Prostate gland (tissue), 2 donors: ENCODE results near the gene CLDN7.

Experiments
- CTCF ChIP-seq, 4 experiments: fragments of 200-600 bp in 2 of 4; fragments of 450-650 bp in 2 of 4; sonication (generic) in 2 of 4; IDR thresholded peaks; 1 replicate in 3 of 4; 2 replicates in 1 of 4; pipeline ENCODE4 v1.5.1; 2016 to 2019; ENCODE audit warnings: antibody characterized with exemption in 4 of 4, mild to moderate bottlenecking in 2 of 4, moderate library complexity in 2 of 4
- POLR2A ChIP-seq: fragments of 450-650 bp; IDR thresholded peaks from one replicate; pipeline ENCODE4 v1.6.1; 2016; ENCODE audit warnings: antibody characterized with exemption, mild to moderate bottlenecking
- POLR2AphosphoS5 ChIP-seq: sonication (generic); formaldehyde crosslinking; IDR thresholded peaks from one replicate; pipeline ENCODE4 v1.6.1; 2017; ENCODE audit warnings: antibody characterized with exemption

- TF ChIP-seq POLR2AphosphoS5 (no peak), CTCF (IDR thresholded peaks at IDR 0.05) (no peak), POLR2A (no peak)
Measured at GRCh38 chr17:7293159-7293558, 30.9 kb upstream of the CLDN7 start.
